ENCODE results near the gene FXYD1.

The FXYD1 gene

DNA sequence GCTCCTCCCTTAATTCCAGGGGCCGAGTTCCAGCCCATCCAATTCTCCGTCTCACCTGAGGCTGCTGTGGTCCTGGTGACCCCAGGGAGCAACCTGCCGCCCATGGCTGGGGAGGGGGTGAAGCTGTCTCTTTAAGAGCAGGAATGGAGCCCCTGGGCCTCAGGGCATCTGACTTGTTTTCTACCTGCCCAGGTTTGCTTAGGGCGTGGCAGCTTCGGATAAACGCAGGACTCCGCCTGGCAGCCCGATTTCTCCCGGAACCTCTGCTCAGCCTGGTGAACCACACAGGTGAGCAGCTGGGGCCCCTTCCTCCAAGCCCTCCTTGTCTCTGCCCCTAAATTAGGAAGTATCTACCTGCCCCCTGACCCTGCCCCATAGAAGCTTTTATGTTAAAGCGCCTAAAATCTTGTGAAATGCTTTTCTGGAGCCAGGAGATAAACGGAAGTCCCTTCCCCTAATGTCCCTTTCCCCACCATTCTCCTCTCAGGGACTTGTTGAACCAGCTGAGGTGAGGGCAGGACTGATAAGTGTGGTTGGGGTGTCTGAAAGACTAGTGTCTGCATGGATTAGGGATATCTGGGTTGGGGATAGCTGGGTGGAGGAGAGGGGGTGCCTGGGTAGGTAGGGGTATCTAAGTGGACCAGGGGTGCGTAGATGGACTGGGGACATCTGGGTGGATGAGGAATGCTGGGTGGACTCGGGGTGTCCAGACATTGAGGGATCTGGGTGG, 22.4 kb upstream of the FXYD1 start:
- Histone ChIP-seq H3K27me3 (ENCODE audit: control insufficient read depth in 2 of 2, insufficient read depth in 2 of 2, low read length in 2 of 2) (no peaks in the 10 kb centered on the region), H3K9ac (ENCODE audit: low read depth in 1 of 2, low read length in 2 of 2) (peak overlapping the region; percentile 98 to 100), H3K4me3 (ENCODE audit: low read length in 2 of 2) (peak overlapping the region; percentile 94 to 97), H3K27ac (ENCODE audit: low read depth in 2 of 2, low read length in 2 of 2) (peak overlapping the region; percentile 99 to 100), H3K36me3 (ENCODE audit: control insufficient read depth in 2 of 2, insufficient read depth in 2 of 2, low read length in 2 of 2) (peaks cover 10 to 22% of the 10 kb centered on the region in 2 donors), H3K4me1 (ENCODE audit: control insufficient read depth in 2 of 2, insufficient read depth in 2 of 2, low read length in 2 of 2) (peaks cover 25 to 26% of the 10 kb centered on the region in 2 donors), H3K9me3 (ENCODE audit: control insufficient read depth in 2 of 2, low read length in 2 of 2) (no peaks in the 10 kb centered on the region)

DNA sequence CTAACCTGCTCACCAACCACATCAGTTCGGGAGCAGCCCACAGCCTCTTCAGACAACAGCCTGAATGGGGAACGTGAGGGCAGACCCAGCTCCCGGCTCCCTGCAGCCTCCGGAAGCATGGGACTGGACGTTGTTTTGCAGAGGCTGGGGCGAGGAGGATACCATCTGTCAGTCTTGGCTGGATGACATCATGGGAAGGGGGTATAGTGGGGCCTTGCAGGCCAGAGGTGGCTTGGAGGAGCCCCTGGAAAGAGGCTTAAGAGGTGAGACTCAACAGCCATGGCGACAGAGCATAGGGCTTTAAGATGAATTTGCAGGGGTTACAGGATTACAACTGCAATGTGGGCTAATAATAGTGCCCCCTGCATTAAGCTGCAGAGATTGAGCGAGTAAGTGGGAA, 21.5 kb upstream of the FXYD1 start:
- Histone ChIP-seq H3K9ac (ENCODE audit: low read depth in 1 of 2, low read length in 2 of 2) (peak overlapping the region; percentile 98 to 100), H3K27ac (ENCODE audit: low read depth in 2 of 2, low read length in 2 of 2) (peak overlapping the region; percentile 99 to 100), H3K4me3 (ENCODE audit: low read length in 2 of 2) (peak overlapping the region; percentile 94 to 97), H3K27me3 (ENCODE audit: control insufficient read depth in 2 of 2, insufficient read depth in 2 of 2, low read length in 2 of 2) (no peaks in the 10 kb centered on the region), H3K4me1 (ENCODE audit: control insufficient read depth in 2 of 2, insufficient read depth in 2 of 2, low read length in 2 of 2) (peaks cover 31 to 35% of the 10 kb centered on the region in 2 donors), H3K36me3 (ENCODE audit: control insufficient read depth in 2 of 2, insufficient read depth in 2 of 2, low read length in 2 of 2) (peaks cover 18 to 29% of the 10 kb centered on the region in 2 donors), H3K9me3 (ENCODE audit: control insufficient read depth in 2 of 2, low read length in 2 of 2) (no peaks in the 10 kb centered on the region)

DNA sequence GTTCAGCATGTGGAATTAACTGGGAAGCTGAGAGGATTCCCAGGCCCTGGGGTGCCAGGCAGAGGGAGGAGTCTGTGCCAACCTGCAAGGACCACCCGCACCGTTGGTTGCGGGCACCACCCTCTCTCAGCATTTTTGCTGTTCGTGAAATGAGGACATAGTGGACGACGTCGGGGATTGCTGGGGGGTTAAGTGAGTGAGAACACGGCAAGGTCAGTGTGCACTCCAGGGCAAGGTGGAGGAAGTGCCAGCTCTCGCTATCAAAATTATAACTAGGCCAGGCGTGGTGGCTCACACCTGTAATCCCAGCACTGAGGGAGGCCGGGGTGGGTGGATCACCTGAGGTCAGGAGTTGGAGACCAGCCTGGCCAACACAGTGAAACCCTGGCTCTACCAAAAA, 20.8 kb upstream of the FXYD1 start:
- Histone ChIP-seq H3K36me3 (ENCODE audit: control insufficient read depth in 2 of 2, insufficient read depth in 2 of 2, low read length in 2 of 2) (peaks cover 22 to 35% of the 10 kb centered on the region in 2 donors), H3K27ac (ENCODE audit: low read depth in 2 of 2, low read length in 2 of 2) (peak overlapping the region; percentile 99 to 100), H3K9ac (ENCODE audit: low read depth in 1 of 2, low read length in 2 of 2) (peak overlapping the region; percentile 98 to 100), H3K4me3 (ENCODE audit: low read length in 2 of 2) (peak overlapping the region; percentile 94 to 97), H3K27me3 (ENCODE audit: control insufficient read depth in 2 of 2, insufficient read depth in 2 of 2, low read length in 2 of 2) (no peaks in the 10 kb centered on the region), H3K4me1 (ENCODE audit: control insufficient read depth in 2 of 2, insufficient read depth in 2 of 2, low read length in 2 of 2) (peaks cover 35 to 41% of the 10 kb centered on the region in 2 donors), H3K9me3 (ENCODE audit: control insufficient read depth in 2 of 2, low read length in 2 of 2) (no peaks in the 10 kb centered on the region)

DNA sequence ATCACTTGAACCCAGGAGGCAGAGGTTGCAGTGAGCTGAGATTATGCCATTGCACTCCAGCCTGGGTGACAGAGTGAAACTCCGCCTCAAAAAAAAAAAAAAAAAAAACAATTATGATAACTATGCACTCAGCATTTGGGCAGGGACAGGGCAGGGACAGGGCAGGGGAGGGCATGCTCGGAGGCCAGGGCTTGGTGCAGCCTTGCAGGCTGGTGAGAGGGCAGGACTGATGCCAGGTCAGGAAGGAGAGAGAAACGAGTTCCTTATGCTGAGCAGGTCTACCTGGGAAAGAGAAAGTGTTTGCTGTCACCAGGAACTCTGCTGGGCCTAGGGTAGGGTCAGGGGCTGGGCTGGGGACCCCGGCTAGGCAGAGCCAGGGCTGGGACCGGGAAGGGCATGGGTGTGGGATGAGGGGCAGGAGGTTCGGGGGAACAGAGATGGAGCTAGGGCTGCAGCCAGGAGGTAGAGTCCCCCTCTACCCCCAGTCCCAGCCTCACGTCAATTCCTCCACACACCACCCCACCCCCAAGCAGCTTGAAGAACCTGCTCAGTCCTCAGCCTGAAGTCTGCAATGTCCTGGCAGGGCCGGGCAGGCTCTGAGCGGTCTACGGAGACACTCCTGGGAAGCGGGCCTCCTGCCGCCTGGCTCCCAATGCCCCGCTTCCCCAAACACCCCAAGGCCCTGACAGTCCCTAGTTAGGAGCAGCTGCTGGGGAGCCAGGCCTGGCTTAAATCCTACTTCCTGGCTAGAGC, 20.2 kb upstream of the FXYD1 start:
- Histone ChIP-seq H3K4me3 (ENCODE audit: low read length in 2 of 2) (peak overlapping the region; percentile 94 to 97), H3K36me3 (ENCODE audit: control insufficient read depth in 2 of 2, insufficient read depth in 2 of 2, low read length in 2 of 2) (peaks cover 29 to 40% of the 10 kb centered on the region in 2 donors), H3K27me3 (ENCODE audit: control insufficient read depth in 2 of 2, insufficient read depth in 2 of 2, low read length in 2 of 2) (no peaks in the 10 kb centered on the region), H3K9me3 (ENCODE audit: control insufficient read depth in 2 of 2, low read length in 2 of 2) (no peaks in the 10 kb centered on the region), H3K9ac (ENCODE audit: low read depth in 1 of 2, low read length in 2 of 2) (peak overlapping the region; percentile 77 to 100), H3K4me1 (ENCODE audit: control insufficient read depth in 2 of 2, insufficient read depth in 2 of 2, low read length in 2 of 2) (peaks cover 36 to 47% of the 10 kb centered on the region in 2 donors), H3K27ac (ENCODE audit: low read depth in 2 of 2, low read length in 2 of 2) (peak overlapping the region; percentile 99 to 100)

DNA sequence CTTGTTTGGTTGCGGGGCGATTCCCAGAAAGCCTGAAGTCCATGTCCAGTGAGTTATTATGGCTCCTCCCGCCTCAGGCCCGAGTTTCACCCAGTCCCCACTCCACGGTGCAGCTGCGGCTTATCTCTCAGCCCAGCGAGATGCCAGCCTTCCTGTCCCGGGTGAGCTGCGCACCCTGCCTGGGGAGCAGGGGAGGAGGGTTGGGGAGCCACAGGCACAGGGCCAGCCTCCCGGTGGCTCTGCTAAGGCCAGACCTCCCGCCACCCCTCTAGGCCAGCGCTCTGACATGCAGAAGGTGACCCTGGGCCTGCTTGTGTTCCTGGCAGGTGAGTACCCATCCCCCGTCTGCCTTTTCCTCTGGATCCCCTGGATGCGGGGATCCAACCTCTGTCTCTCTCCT, 19.5 kb upstream of the FXYD1 start:
- peak overlapping the region; percentile 99 to 100 for H3K27ac ChIP-seq (ENCODE audit: low read depth in 2 of 2, low read length in 2 of 2)

DNA sequence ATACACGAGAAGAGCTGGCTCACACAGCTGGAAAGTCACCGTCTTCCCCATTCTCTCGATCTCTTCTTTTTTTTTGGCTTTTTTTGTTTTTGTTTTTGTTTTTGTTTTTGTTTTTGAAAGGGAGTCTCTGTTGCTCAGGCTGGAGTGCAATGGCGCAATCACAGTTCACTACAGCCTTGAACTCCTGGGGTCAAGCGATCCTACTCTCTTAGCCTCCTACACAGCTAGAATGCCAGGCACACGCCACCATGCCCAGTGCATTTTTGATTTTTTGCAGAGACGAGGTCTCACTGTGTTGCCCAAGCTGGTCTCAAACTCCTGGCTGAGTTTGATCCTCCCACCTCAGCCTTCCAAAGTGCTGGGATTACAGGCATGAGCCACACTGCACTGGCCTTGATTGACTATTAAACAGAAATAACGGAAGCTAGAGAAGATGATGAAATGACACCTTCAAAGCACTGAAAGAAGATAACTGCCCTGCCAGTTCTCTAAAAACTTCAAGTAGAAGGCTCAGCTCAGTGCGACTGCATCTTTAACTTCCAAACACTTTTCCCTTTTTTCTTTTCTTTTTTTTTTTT, 19.0 kb upstream of the FXYD1 start:
- Histone ChIP-seq H3K4me1 (ENCODE audit: control insufficient read depth in 2 of 2, insufficient read depth in 2 of 2, low read length in 2 of 2) (peaks cover 37 to 54% of the 10 kb centered on the region in 2 donors), H3K27ac (ENCODE audit: low read depth in 2 of 2, low read length in 2 of 2) (peak overlapping the region; percentile 99 to 100)

More for the DNA sequence above, 19.5 kb upstream of the FXYD1 start:
- H3K4me1 ChIP-seq (ENCODE audit: control insufficient read depth in 2 of 2, insufficient read depth in 2 of 2, low read length in 2 of 2): peaks cover 36 to 51% of the 10 kb centered on the region in 2 donors
- peak overlapping the region; percentile 77 to 100 for H3K9ac ChIP-seq (ENCODE audit: low read depth in 1 of 2, low read length in 2 of 2)
- no peaks in the 10 kb centered on the region for H3K27me3 ChIP-seq (ENCODE audit: control insufficient read depth in 2 of 2, insufficient read depth in 2 of 2, low read length in 2 of 2)
- peak overlapping the region; percentile 94 to 97 for H3K4me3 ChIP-seq (ENCODE audit: low read length in 2 of 2)
- peaks cover 31 to 46% of the 10 kb centered on the region in 2 donors for H3K36me3 ChIP-seq (ENCODE audit: control insufficient read depth in 2 of 2, insufficient read depth in 2 of 2, low read length in 2 of 2)
- no peaks in the 10 kb centered on the region for H3K9me3 ChIP-seq (ENCODE audit: control insufficient read depth in 2 of 2, low read length in 2 of 2)

DNA sequence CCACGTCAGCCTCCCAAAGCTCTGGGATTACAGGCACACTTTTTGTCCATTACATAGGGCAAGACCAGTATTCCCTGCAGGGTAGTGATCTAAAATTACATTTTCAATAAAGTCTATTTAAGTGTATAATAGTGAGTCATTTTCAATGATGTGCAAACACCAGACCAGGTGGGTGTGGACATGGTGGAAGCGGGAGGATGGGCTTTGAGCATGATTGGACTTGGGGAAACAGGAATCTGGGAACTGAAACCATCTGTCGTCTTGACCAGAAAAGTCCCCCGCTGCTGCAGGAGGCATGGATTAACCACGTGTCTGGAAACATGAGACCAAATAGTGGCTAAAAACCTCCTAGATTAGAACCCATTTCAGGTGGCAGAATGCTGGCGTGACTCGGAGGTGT, 18.1 kb upstream of the FXYD1 start:
- Histone ChIP-seq H3K4me1 (ENCODE audit: control insufficient read depth in 2 of 2, insufficient read depth in 2 of 2, low read length in 2 of 2) (peaks cover 40 to 54% of the 10 kb centered on the region in 2 donors), H3K27ac (ENCODE audit: low read depth in 2 of 2, low read length in 2 of 2) (peak overlapping the region; percentile 99 to 100), H3K9ac (ENCODE audit: low read depth in 1 of 2, low read length in 2 of 2) (peak overlapping the region; percentile 41 to 100), H3K27me3 (ENCODE audit: control insufficient read depth in 2 of 2, insufficient read depth in 2 of 2, low read length in 2 of 2) (no peaks in the 10 kb centered on the region), H3K36me3 (ENCODE audit: control insufficient read depth in 2 of 2, insufficient read depth in 2 of 2, low read length in 2 of 2) (peaks cover 31 to 46% of the 10 kb centered on the region in 2 donors), H3K9me3 (ENCODE audit: control insufficient read depth in 2 of 2, low read length in 2 of 2) (no peaks in the 10 kb centered on the region), H3K4me3 (ENCODE audit: low read length in 2 of 2) (peak overlapping the region; percentile 39 to 52)

More for the DNA sequence above, 19.0 kb upstream of the FXYD1 start:
- Histone ChIP-seq H3K9me3 (ENCODE audit: control insufficient read depth in 2 of 2, low read length in 2 of 2) (no peaks in the 10 kb centered on the region), H3K4me3 (ENCODE audit: low read length in 2 of 2) (peak overlapping the region; percentile 94 to 97), H3K9ac (ENCODE audit: low read depth in 1 of 2, low read length in 2 of 2) (peak overlapping the region in 1 of 2 donors; percentile 100), H3K27me3 (ENCODE audit: control insufficient read depth in 2 of 2, insufficient read depth in 2 of 2, low read length in 2 of 2) (no peaks in the 10 kb centered on the region), H3K36me3 (ENCODE audit: control insufficient read depth in 2 of 2, insufficient read depth in 2 of 2, low read length in 2 of 2) (peaks cover 31 to 46% of the 10 kb centered on the region in 2 donors)

DNA sequence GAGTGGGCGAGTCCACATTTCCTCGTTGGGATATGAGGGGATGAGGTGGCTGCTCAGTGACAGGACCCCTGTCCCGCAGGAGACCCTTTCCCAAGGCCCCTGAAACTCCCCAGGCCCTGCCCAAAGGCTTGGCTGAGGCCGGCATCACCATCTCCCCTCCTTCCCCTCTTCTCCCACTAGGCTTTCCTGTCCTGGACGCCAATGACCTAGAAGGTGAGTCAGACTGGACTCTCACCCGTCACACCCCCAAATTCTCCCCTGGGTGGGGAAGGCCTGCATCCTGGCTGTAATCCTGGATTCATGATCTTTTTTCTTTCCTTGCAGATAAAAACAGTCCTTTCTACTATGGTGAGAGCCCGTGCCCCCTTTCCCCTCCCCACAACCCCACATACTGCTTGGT, 17.7 kb upstream of the FXYD1 start:
- H3K27me3 ChIP-seq (ENCODE audit: control insufficient read depth in 2 of 2, insufficient read depth in 2 of 2, low read length in 2 of 2): no peaks in the 10 kb centered on the region
- H3K4me3 ChIP-seq (ENCODE audit: low read length in 2 of 2): peak overlapping the region; percentile 39 to 52
- H3K9ac ChIP-seq (ENCODE audit: low read depth in 1 of 2, low read length in 2 of 2): peak overlapping the region in 1 of 2 donors; percentile 100
- H3K4me1 ChIP-seq (ENCODE audit: control insufficient read depth in 2 of 2, insufficient read depth in 2 of 2, low read length in 2 of 2): peaks cover 44 to 58% of the 10 kb centered on the region in 2 donors
- H3K36me3 ChIP-seq (ENCODE audit: control insufficient read depth in 2 of 2, insufficient read depth in 2 of 2, low read length in 2 of 2): peaks cover 31 to 46% of the 10 kb centered on the region in 2 donors
- H3K9me3 ChIP-seq (ENCODE audit: control insufficient read depth in 2 of 2, low read length in 2 of 2): no peaks in the 10 kb centered on the region
- peak overlapping the region; percentile 99 to 100 for H3K27ac ChIP-seq (ENCODE audit: low read depth in 2 of 2, low read length in 2 of 2)

DNA sequence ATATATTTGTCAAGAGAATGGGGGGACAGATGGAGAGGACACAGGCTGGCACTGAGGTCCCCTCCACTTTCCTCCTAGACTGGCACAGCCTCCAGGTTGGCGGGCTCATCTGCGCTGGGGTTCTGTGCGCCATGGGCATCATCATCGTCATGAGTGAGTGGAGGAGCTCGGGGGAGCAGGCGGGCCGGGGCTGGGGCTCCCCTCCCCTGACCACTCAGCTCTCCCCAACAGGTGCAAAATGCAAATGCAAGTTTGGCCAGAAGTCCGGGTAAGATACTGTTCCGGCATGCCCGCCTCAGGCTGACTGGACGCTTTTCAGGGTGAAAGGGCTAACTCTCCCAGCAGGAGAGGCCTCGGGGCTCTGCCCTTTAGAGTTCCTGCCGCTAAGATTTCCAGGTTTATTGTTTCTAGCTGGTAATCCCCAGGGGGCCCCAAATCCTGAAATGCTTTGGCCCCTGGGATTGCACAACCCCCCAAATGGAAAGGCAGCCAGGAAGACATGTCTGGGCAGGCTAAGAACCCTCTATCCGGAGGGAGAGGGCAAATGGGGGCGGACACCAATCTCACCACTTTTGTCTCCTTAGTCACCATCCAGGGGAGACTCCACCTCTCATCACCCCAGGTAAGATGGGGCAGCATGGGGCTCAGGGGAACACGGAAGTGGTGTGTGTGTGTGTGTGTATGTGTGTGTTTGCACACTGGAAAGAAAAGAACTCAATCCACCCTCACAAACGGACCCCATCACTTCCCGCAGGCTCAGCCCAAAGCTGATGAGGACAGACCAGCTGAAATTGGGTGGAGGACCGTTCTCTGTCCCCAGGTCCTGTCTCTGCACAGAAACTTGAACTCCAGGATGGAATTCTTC, 15.7 kb upstream of the FXYD1 start:
- H3K27ac ChIP-seq (ENCODE audit: low read depth in 2 of 2, low read length in 2 of 2): peak overlapping the region; percentile 79 to 100
- H3K4me3 ChIP-seq (ENCODE audit: low read length in 2 of 2): no peak overlapping the region
- H3K36me3 ChIP-seq (ENCODE audit: control insufficient read depth in 2 of 2, insufficient read depth in 2 of 2, low read length in 2 of 2): peaks cover 31 to 41% of the 10 kb centered on the region in 2 donors
- H3K9me3 ChIP-seq (ENCODE audit: control insufficient read depth in 2 of 2, low read length in 2 of 2): no peaks in the 10 kb centered on the region
- H3K27me3 ChIP-seq (ENCODE audit: control insufficient read depth in 2 of 2, insufficient read depth in 2 of 2, low read length in 2 of 2): no peaks in the 10 kb centered on the region
- peaks cover 52 to 76% of the 10 kb centered on the region in 2 donors for H3K4me1 ChIP-seq (ENCODE audit: control insufficient read depth in 2 of 2, insufficient read depth in 2 of 2, low read length in 2 of 2)
- H3K9ac ChIP-seq (ENCODE audit: low read depth in 1 of 2, low read length in 2 of 2): peak overlapping the region in 1 of 2 donors; percentile 68

Measured in mucosa of rectum (tissue), 2 donors.